GM12891 (cell line): ENCODE data around the gene THTPA.

Experiments used
- POLR2A ChIP-seq: IDR thresholded peaks from 2 replicates; pipeline ENCODE4 v1.6.1; 2011; ENCODE audit warnings: low read depth, low read length, control low read depth
- POLR2AphosphoS5 ChIP-seq: IDR thresholded peaks from 2 replicates; pipeline ENCODE4 v1.6.1; 2011; ENCODE audit warnings: low read depth, low read length, control low read depth
- TAF1 ChIP-seq: IDR thresholded peaks from 2 replicates; pipeline ENCODE4 v1.6.1; 2011; ENCODE audit warnings: low read depth, low read length, control low read depth

DNA sequence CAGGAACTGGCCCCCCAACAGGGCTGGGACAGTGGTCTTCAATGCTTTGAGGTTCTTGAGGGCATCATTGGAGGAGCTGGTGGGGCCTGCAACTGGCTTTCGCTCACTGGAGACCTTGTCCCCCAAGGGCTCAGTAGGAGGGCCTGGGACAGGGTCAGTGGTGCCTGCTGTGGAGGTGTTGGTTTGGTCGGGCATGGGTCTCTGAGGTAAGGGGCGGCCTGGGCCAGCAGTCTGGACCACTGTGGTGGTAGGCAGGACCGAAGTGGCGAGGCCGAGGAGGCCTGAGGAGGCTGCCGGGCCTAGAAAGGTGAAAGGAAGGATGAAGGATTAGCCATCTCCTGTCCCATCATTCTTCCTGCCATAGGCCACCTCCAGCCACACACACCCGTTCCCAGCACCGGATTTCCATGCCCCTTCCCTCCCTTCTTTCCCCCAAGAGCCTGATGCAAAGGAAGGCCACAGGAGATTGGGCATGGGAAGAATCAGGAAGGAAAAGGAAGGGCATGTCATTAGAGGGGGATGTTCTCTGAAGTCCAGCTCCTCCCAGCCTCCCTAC, 33.4 kb upstream of the THTPA start:
- TF ChIP-seq POLR2A (no peak), POLR2AphosphoS5 (no peak), TAF1 (no peak)
